Type B pancreatic cell (in vitro differentiated cells): Measurements from ENCODE around the gene TSHZ2. TPM values are rescaled to one million over a fixed set of nuclear protein-coding genes. Genes with fewer than 3 reads are reported as not detected.

Experiments used
- DNase-seq: peaks from one replicate; pipeline ENCODE4 v3.0.0; 2021; ENCODE audit warnings: mixed read lengths; ENCODE audit not compliant: unreplicated experiment; ENCODE audit errors: extremely low spot score
- H3K27ac Mint-ChIP-seq: 2 replicates; pipeline ENCODE4 v1.8.0; 2021; ENCODE audit warnings: mild to moderate bottlenecking, mixed read lengths
- H3K27me3 Mint-ChIP-seq: 2 replicates; pipeline ENCODE4 v1.8.0; 2021; ENCODE audit warnings: mixed read lengths
- H3K36me3 Mint-ChIP-seq: 2 replicates; pipeline ENCODE4 v1.8.0; 2021; ENCODE audit warnings: mixed read lengths
- H3K4me1 Mint-ChIP-seq: one replicate; pipeline ENCODE4 v1.8.0; 2021; ENCODE audit warnings: mixed read lengths; ENCODE audit not compliant: unreplicated experiment
- H3K4me3 Mint-ChIP-seq: 2 replicates; pipeline ENCODE4 v1.8.0; 2021; ENCODE audit warnings: mild to moderate bottlenecking, mixed read lengths
- H3K9me3 Mint-ChIP-seq: 2 replicates; pipeline ENCODE4 v1.8.0; 2021; ENCODE audit warnings: mixed read lengths
- CTCF ChIP-seq: fragments of 200-600 bp; sonication (generic); conservative IDR thresholded peaks from 2 replicates; pipeline ENCODE4 v1.5.0; 2021; ENCODE audit warnings: antibody characterized with exemption, mild to moderate bottlenecking
- total RNA-seq: library from RNA; stranded (reverse); gene quantifications from 2 replicates; pipeline ENCODE4 v1.2.1, GENCODE V29; 2021; ENCODE audit warnings: low replicate concordance

TSHZ2 gene
- total RNA-seq, 1 donor from 2014 or later: 45.5 TPM

GRCh38 chr20:53124075-53124551 lies 152.0 kb downstream of the TSHZ2 start:
- peaks cover 5% of the 10 kb centered on the region for H3K9me3 Mint-ChIP-seq
- H3K27me3 Mint-ChIP-seq: no peaks in the 10 kb centered on the region
- TF ChIP-seq CTCF: no peak
- peaks cover 18% of the 10 kb centered on the region for H3K36me3 Mint-ChIP-seq
- DNase-seq: no peak
- H3K27ac Mint-ChIP-seq: no peak overlapping the region
- peaks cover 34% of the 10 kb centered on the region for H3K4me1 Mint-ChIP-seq
- no peak overlapping the region for H3K4me3 Mint-ChIP-seq

- Mint-ChIP-seq H3K27ac (no peak overlapping the region), H3K27me3 (no peaks in the 10 kb centered on the region), H3K4me3 (no peak overlapping the region), H3K9me3 (peaks cover 5% of the 10 kb centered on the region), H3K36me3 (peaks cover 22% of the 10 kb centered on the region), H3K4me1 (peaks cover 32% of the 10 kb centered on the region)
- no peak for TF ChIP-seq CTCF
- no peak for DNase-seq
These were observed 152.6 kb downstream of the TSHZ2 start for GRCh38 chr20:53124803-53125202.

- H3K36me3 Mint-ChIP-seq: peaks cover 22% of the 10 kb centered on the region
- no peaks in the 10 kb centered on the region for H3K27me3 Mint-ChIP-seq
- no peak for TF ChIP-seq CTCF
- H3K4me3 Mint-ChIP-seq: peak overlapping the region; percentile 18
- no peak for DNase-seq
- H3K27ac Mint-ChIP-seq: peak overlapping the region; percentile 43
- peaks cover 36% of the 10 kb centered on the region for H3K4me1 Mint-ChIP-seq
- H3K9me3 Mint-ChIP-seq: peaks cover 5% of the 10 kb centered on the region
These were observed 154.0 kb downstream of the TSHZ2 start for GRCh38 chr20:53126185-53126584.

GRCh38 chr20:53127027-53127426 lies 154.9 kb downstream of the TSHZ2 start:
- Mint-ChIP-seq H3K27me3 (no peaks in the 10 kb centered on the region), H3K4me1 (peaks cover 44% of the 10 kb centered on the region), H3K27ac (no peak overlapping the region), H3K9me3 (peaks cover 5% of the 10 kb centered on the region), H3K36me3 (peaks cover 25% of the 10 kb centered on the region), H3K4me3 (no peak overlapping the region)
- no peak for DNase-seq
- no peak for TF ChIP-seq CTCF

GRCh38 chr20:53128004-53128403 lies 155.8 kb downstream of the TSHZ2 start:
- H3K27me3 Mint-ChIP-seq: no peaks in the 10 kb centered on the region
- H3K36me3 Mint-ChIP-seq: peaks cover 29% of the 10 kb centered on the region
- DNase-seq: no peak

More at GRCh38 chr20:53128004-53128403, 155.8 kb downstream of the TSHZ2 start:
- Mint-ChIP-seq H3K4me3 (no peak overlapping the region), H3K4me1 (peaks cover 51% of the 10 kb centered on the region), H3K27ac (no peak overlapping the region), H3K9me3 (peaks cover 5% of the 10 kb centered on the region)
- no peak for TF ChIP-seq CTCF
